ENCODE data around the gene TVP23A. TPM values are rescaled to one million over a fixed set of nuclear protein-coding genes. Genes with fewer than 3 reads are reported as not detected.
"Not testable (repeated sequence)": the region's sequence is repeated elsewhere in the genome, so short reads cannot be mapped to it uniquely, and the experiment has no call there.

Gene TVP23A
- total RNA-seq, 6 experiments from 2014 or later = not detected

DNA sequence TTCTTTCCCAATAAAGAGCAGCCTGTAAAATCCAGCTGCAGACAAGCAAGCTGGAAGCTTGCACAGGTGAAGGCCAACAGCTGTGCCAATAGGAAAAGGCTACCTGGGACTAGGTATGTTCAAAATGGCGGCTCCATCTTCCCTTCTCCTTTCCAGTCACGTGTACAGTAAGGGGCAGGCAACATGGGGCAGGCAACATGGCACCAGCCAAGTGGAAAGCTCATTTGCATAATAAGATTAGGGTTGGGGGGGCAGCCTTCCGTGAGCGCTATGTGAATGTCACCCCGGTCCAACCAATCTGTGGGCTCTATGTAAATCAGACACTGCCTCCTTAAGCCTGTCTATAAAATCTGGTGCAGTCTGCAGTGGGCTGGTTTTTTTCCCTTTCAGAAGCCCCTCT, 31.3 kb downstream of the TVP23A start:
- no peak for TF ChIP-seq CTCF (IDR thresholded peaks at IDR 0.05)
- Mint-ChIP-seq H3K36me3 (ENCODE audit: low read depth) (no peaks in the 10 kb centered on the region), H3K9me3 (no peaks in the 10 kb centered on the region), H3K4me1 (ENCODE audit: low read depth) (no peaks in the 10 kb centered on the region), H3K27me3 (ENCODE audit: insufficient read depth) (peaks cover 26% of the 10 kb centered on the region), H3K4me3 (no peak overlapping the region), H3K27ac (no peak overlapping the region)
- no peak for DNase-seq

GRCh38 chr16:10782628-10783027, 36.0 kb downstream of the TVP23A start:
- Mint-ChIP-seq H3K27me3 (ENCODE audit: insufficient read depth) (peaks cover 21% of the 10 kb centered on the region), H3K36me3 (ENCODE audit: low read depth) (no peaks in the 10 kb centered on the region), H3K4me3 (no peak overlapping the region), H3K27ac (no peak overlapping the region), H3K4me1 (ENCODE audit: low read depth) (no peaks in the 10 kb centered on the region), H3K9me3 (no peaks in the 10 kb centered on the region)
- DNase-seq = no peak
- TF ChIP-seq CTCF (IDR thresholded peaks at IDR 0.05) = no peak

- H3K4me1 Mint-ChIP-seq (ENCODE audit: low read depth) = no peaks in the 10 kb centered on the region
- TF ChIP-seq CTCF (IDR thresholded peaks at IDR 0.05) = no peak
- H3K27ac Mint-ChIP-seq = no peak overlapping the region
- H3K4me3 Mint-ChIP-seq = no peak overlapping the region
- no peaks in the 10 kb centered on the region for H3K9me3 Mint-ChIP-seq
- DNase-seq = no peak
- H3K27me3 Mint-ChIP-seq (ENCODE audit: insufficient read depth) = peaks cover 21% of the 10 kb centered on the region
- H3K36me3 Mint-ChIP-seq (ENCODE audit: low read depth) = no peaks in the 10 kb centered on the region
Measured at GRCh38 chr16:10780628-10781027, 38.0 kb downstream of the TVP23A start.

DNA sequence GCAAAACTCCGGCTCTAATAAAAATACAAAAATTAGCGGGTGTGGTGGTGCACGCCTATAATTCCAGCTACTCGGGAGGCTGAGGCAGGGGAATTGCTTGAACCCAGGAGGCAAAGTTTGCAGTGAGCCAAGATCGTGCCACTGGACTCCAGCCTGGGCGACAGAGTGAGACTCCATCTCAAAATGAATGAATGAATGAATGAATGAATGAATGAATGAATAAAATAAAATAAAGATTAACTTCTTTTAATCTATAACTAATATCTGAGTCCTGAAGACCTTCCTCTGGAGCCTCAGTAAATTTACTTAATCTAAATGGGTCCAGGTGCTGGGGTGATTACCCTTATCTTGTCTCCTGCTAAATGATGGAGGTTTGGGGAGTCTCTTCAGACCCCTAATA, 38.7 kb downstream of the TVP23A start:
- H3K36me3 Mint-ChIP-seq (ENCODE audit: low read depth); H3K4me3 Mint-ChIP-seq; H3K4me1 Mint-ChIP-seq (ENCODE audit: low read depth); H3K9me3 Mint-ChIP-seq; DNase-seq; H3K27ac Mint-ChIP-seq: not testable (repeated sequence)
- peaks cover 21% of the 10 kb centered on the region for H3K27me3 Mint-ChIP-seq (ENCODE audit: insufficient read depth)

GRCh38 chr16:10777356-10777755, 41.2 kb downstream of the TVP23A start:
- Mint-ChIP-seq H3K4me1 (ENCODE audit: low read depth) (no peaks in the 10 kb centered on the region), H3K36me3 (ENCODE audit: low read depth) (no peaks in the 10 kb centered on the region), H3K4me3 (no peak overlapping the region), H3K9me3 (no peaks in the 10 kb centered on the region), H3K27ac (no peak overlapping the region), H3K27me3 (ENCODE audit: insufficient read depth) (peaks cover 12% of the 10 kb centered on the region)
- DNase-seq = no peak
- no peak for TF ChIP-seq CTCF (IDR thresholded peaks at IDR 0.05)

- H3K4me3 Mint-ChIP-seq; DNase-seq; H3K27ac Mint-ChIP-seq; H3K9me3 Mint-ChIP-seq; H3K4me1 Mint-ChIP-seq (ENCODE audit: low read depth); H3K36me3 Mint-ChIP-seq (ENCODE audit: low read depth): not testable (repeated sequence)
- peaks cover 12% of the 10 kb centered on the region for H3K27me3 Mint-ChIP-seq (ENCODE audit: insufficient read depth)
Measured at GRCh38 chr16:10776923-10777322, 41.7 kb downstream of the TVP23A start.

- H3K27me3 Mint-ChIP-seq (ENCODE audit: insufficient read depth) = peaks cover 12% of the 10 kb centered on the region
- no peak for DNase-seq
- H3K36me3 Mint-ChIP-seq (ENCODE audit: low read depth) = no peaks in the 10 kb centered on the region
- H3K9me3 Mint-ChIP-seq = no peaks in the 10 kb centered on the region
- no peak overlapping the region for H3K27ac Mint-ChIP-seq
- H3K4me3 Mint-ChIP-seq = no peak overlapping the region
- no peaks in the 10 kb centered on the region for H3K4me1 Mint-ChIP-seq (ENCODE audit: low read depth)
- no peak for TF ChIP-seq CTCF (IDR thresholded peaks at IDR 0.05)
Measured at GRCh38 chr16:10776280-10776679, 42.3 kb downstream of the TVP23A start.

Data from HFFc6 (cell line).